NCI-H187 (cell line): ENCODE measurements around the gene MAEA.

Experiments
- DNase-seq, 2 experiments: peaks; one replicate each; lab custom pipeline; 2025; lab: John Stamatoyannopoulos, UW

MAEA gene

GRCh38 chr4:1249731-1250526 is 39.8 kb upstream of the MAEA start:
- no peak for DNase-seq

GRCh38 chr4:1250527-1250812 is 39.2 kb upstream of the MAEA start:
- DNase-seq, result no peak

- DNase-seq, result no peak
These were observed 38.5 kb upstream of the MAEA start for GRCh38 chr4:1250921-1251772.

- no peak for DNase-seq
These were observed 38.0 kb upstream of the MAEA start for GRCh38 chr4:1251773-1252066.

GRCh38 chr4:1252928-1253492 is 36.7 kb upstream of the MAEA start:
- DNase-seq, result no peak

GRCh38 chr4:1253831-1254230 is 35.9 kb upstream of the MAEA start:
- DNase-seq, result no peak

GRCh38 chr4:1255151-1255550 is 34.5 kb upstream of the MAEA start:
- no peak for DNase-seq

GRCh38 chr4:1255699-1256098 is 34.0 kb upstream of the MAEA start:
- no peak for DNase-seq

- DNase-seq, result no peak
These were observed 31.2 kb upstream of the MAEA start for GRCh38 chr4:1258457-1258856.

- DNase-seq, result no peak
These were observed 29.7 kb upstream of the MAEA start for GRCh38 chr4:1259966-1260365.

- no peak for DNase-seq
These were observed 29.1 kb upstream of the MAEA start for GRCh38 chr4:1260418-1261106.

- DNase-seq, result no peak
These were observed 28.4 kb upstream of the MAEA start for GRCh38 chr4:1261107-1261928.

GRCh38 chr4:1264942-1265341 is 24.7 kb upstream of the MAEA start:
- no peak for DNase-seq

GRCh38 chr4:1265351-1265750 is 24.3 kb upstream of the MAEA start:
- no peak for DNase-seq

- DNase-seq, result no peak
These were observed 22.6 kb upstream of the MAEA start for GRCh38 chr4:1266881-1267763.

- DNase-seq, result no peak
These were observed 20.5 kb upstream of the MAEA start for GRCh38 chr4:1269209-1269608.

GRCh38 chr4:1271686-1272085 is 18.0 kb upstream of the MAEA start:
- DNase-seq, result no peak

GRCh38 chr4:1274871-1275270 is 14.8 kb upstream of the MAEA start:
- no peak for DNase-seq

GRCh38 chr4:1276984-1277383 is 12.7 kb upstream of the MAEA start:
- DNase-seq, result no peak

GRCh38 chr4:1277667-1278665 is 11.7 kb upstream of the MAEA start:
- DNase-seq, result no peak
